OCI-LY3 (cell line): ENCODE results near the gene NFATC3.

Experiments used
- CTCF ChIP-seq: fragments of 200-600, 300-600 bp; sonication (generic); IDR thresholded peaks from 2 replicates; pipeline ENCODE4 v1.5.1; 2014; ENCODE audit warnings: antibody characterized with exemption, low read length, low read depth
- EZH2phosphoT487 ChIP-seq: fragments of 200-600 bp; shearing (Covaris generic); IDR thresholded peaks from 2 replicates; pipeline ENCODE4 v1.6.1; 2018; ENCODE audit warnings: antibody characterized with exemption, mixed run types, low read depth

DNA sequence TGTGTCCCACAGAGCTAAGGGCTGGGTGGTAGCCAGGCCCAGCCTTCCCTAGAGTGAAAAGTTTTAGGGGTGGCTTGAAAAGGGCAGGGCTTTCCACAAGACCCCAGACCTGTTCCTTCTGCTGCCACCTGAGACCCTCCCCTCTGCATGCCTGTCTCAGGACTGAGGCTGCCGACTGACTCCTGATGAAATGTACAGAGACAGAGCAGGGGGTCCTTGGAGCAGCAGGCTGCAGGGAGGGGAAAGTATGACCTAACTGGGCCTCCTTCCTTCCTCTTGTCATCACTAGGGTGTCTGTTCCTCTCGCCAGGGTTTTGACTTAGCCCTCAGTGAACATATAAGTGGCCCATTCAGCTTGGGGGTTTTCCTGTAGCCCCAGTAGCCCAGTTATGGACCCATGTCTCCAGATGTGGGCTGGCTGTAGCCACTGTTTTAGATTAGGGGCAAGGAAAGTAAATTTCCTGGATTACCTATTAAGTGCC lies 14.9 kb upstream of the NFATC3 start:
- no peak for TF ChIP-seq EZH2phosphoT487
- no peak for TF ChIP-seq CTCF
